ENCODE results near the gene SPTBN1. TPM values are rescaled to one million over a fixed set of nuclear protein-coding genes. Genes with fewer than 3 reads are reported as not detected.

Gene SPTBN1
- total RNA-seq, 6 experiments from 2014 or later: 128 to 169 (median 159) TPM

- H3K4me1 Mint-ChIP-seq (ENCODE audit: low read depth): no peaks in the 10 kb centered on the region
- peaks cover 8% of the 10 kb centered on the region; the same call in 1 of the 2 replicates for H3K27me3 Mint-ChIP-seq (ENCODE audit: insufficient read depth)
- DNase-seq: no peak
- no peak overlapping the region for H3K27ac Mint-ChIP-seq
- H3K9me3 Mint-ChIP-seq: no peaks in the 10 kb centered on the region
- TF ChIP-seq CTCF (IDR thresholded peaks at IDR 0.05): peak; percentile 18; the same call in 1 of the 2 replicates
- H3K36me3 Mint-ChIP-seq (ENCODE audit: low read depth): no peaks in the 10 kb centered on the region
- peak overlapping the region; percentile 53 for H3K4me3 Mint-ChIP-seq
Measured at GRCh38 chr2:54708584-54709335, 252.6 kb downstream of the SPTBN1 start.

DNA sequence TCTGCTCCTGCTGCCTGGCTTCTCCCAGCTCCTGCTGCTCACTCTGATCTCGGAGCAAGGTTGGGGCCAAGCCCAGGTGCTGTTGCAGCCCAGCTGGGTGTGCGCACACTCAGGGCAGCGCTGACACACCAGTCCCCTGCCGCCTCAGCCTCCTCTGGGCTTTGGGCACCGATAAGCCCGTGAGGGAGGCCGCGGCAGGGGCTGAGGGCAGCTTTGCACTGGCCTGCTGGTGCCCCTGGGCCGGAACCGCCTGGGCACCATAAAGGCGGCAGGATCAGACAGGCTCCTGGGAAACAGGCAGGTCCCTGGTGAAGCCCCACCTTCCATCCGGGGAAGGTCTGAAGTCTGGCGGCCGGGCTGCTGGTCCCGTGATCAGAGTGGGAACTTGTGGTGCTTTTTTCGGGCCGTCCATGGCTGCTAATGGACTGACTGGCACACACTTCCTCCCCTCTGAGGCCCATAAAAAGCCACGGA lies 253.2 kb downstream of the SPTBN1 start:
- no peak for TF ChIP-seq CTCF (IDR thresholded peaks at IDR 0.05)
- Mint-ChIP-seq H3K27ac (no peak overlapping the region), H3K4me1 (ENCODE audit: low read depth) (no peaks in the 10 kb centered on the region), H3K27me3 (ENCODE audit: insufficient read depth) (peaks cover 8% of the 10 kb centered on the region; the same call in 1 of the 2 replicates), H3K36me3 (ENCODE audit: low read depth) (no peaks in the 10 kb centered on the region), H3K9me3 (no peaks in the 10 kb centered on the region), H3K4me3 (peak overlapping the region; percentile 53; the same call in 1 of the 2 replicates)
- no peak for DNase-seq

DNA sequence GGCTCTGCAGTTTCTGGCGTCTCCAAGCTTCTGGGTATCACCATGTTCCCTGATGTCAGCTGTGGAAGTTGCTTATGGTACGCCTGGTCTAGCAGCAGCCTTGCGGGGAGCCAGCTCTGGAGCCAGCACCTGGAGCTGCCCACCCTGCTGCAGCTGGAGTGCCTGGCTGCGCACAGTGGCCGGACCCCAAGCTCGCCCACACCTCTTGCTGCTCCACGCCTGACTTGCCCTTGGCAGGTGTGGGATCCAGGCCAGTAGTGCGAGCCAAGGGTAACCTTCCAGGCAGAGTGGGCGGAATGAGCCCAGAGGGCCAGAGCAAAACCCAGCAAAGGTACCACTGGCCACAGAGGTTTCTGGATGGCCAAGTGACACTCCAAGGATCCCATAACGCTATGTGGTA lies 254.1 kb downstream of the SPTBN1 start:
- DNase-seq: no peak
- no peaks in the 10 kb centered on the region for H3K9me3 Mint-ChIP-seq
- no peaks in the 10 kb centered on the region for H3K36me3 Mint-ChIP-seq (ENCODE audit: low read depth)
- no peak for TF ChIP-seq CTCF (IDR thresholded peaks at IDR 0.05)
- no peak overlapping the region for H3K27ac Mint-ChIP-seq
- H3K27me3 Mint-ChIP-seq (ENCODE audit: insufficient read depth): peaks cover 8% of the 10 kb centered on the region; the same call in 1 of the 2 replicates
- no peak overlapping the region for H3K4me3 Mint-ChIP-seq
- no peaks in the 10 kb centered on the region for H3K4me1 Mint-ChIP-seq (ENCODE audit: low read depth)

DNA sequence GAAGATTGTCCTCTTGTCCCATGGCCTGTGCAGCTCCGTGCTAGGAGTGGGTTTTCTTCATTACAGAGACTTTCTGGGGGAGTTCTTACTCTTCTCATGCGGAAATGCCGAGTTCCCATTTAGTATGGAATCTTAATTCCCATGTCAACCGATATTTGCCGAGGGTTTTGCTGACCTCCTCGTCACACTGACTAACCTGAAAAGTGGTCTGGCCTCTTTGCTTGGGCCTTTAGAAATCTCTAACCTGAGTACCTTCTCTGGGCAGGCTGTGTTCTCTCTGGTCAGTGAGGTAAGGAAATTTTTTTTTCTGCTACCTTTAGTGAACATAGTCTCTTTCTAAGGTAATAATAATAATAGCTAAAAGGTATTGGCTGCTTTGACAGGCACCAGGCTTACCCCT lies 256.4 kb downstream of the SPTBN1 start:
- H3K27ac Mint-ChIP-seq: no peak overlapping the region
- peaks cover 8% of the 10 kb centered on the region; the same call in 1 of the 2 replicates for H3K27me3 Mint-ChIP-seq (ENCODE audit: insufficient read depth)
- DNase-seq: no peak
- H3K36me3 Mint-ChIP-seq (ENCODE audit: low read depth): no peaks in the 10 kb centered on the region
- TF ChIP-seq CTCF (IDR thresholded peaks at IDR 0.05): no peak
- no peaks in the 10 kb centered on the region for H3K4me1 Mint-ChIP-seq (ENCODE audit: low read depth)
- H3K9me3 Mint-ChIP-seq: no peaks in the 10 kb centered on the region
- no peak overlapping the region for H3K4me3 Mint-ChIP-seq

DNA sequence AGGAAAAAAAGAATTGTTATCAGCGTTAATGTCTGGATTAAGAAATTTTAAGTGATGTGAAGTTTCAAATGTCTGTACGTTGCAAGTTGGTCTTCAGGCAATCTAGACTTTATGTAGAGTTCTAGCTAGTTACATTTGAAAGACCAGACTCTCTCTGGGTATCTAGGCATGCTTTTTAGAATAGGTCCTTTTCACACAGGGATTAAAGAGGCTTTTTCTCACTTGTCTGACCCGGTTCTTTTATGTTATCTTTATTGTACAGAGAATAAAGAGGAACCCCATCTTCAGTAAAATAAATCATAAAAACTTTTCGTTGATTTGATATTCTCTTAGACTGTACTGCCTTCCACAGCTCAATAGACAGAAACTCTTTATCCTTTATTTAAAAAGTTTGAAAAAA lies 258.9 kb downstream of the SPTBN1 start:
- H3K36me3 Mint-ChIP-seq (ENCODE audit: low read depth): no peaks in the 10 kb centered on the region
- no peak for TF ChIP-seq CTCF (IDR thresholded peaks at IDR 0.05)
- H3K4me1 Mint-ChIP-seq (ENCODE audit: low read depth): no peaks in the 10 kb centered on the region
- peaks cover 10% of the 10 kb centered on the region for H3K27me3 Mint-ChIP-seq (ENCODE audit: insufficient read depth)
- H3K27ac Mint-ChIP-seq: no peak overlapping the region
- H3K4me3 Mint-ChIP-seq: no peak overlapping the region
- no peak for DNase-seq
- no peaks in the 10 kb centered on the region for H3K9me3 Mint-ChIP-seq
